Activated naive CD8-positive, alpha-beta T cell treated with anti-CD3 and anti-CD28 coated beads for 36 hours (primary cell): ENCODE data around the gene EPC1. TPM values are rescaled to one million over a fixed set of nuclear protein-coding genes. Genes with fewer than 3 reads are reported as not detected.

ENCODE experiments used
- DNase-seq: peaks from one replicate; pipeline ENCODE4 v3.0.0; 2021
- H3K27ac Mint-ChIP-seq: one replicate; pipeline ENCODE4 v1.8.0; 2022; ENCODE audit warnings: mild to moderate bottlenecking, moderate library complexity, mixed read lengths
- H3K27me3 Mint-ChIP-seq: one replicate; pipeline ENCODE4 v1.8.0; 2022; ENCODE audit warnings: mild to moderate bottlenecking, mixed read lengths
- H3K36me3 Mint-ChIP-seq: one replicate; pipeline ENCODE4 v1.8.0; 2021; ENCODE audit warnings: mild to moderate bottlenecking, mixed read lengths
- H3K4me1 Mint-ChIP-seq: one replicate; pipeline ENCODE4 v1.8.0; 2021; ENCODE audit warnings: mixed read lengths
- H3K4me3 Mint-ChIP-seq: one replicate; pipeline ENCODE4 v1.8.0; 2022; ENCODE audit warnings: mild to moderate bottlenecking, moderate library complexity, mixed read lengths
- H3K9me3 Mint-ChIP-seq: one replicate; pipeline ENCODE4 v1.8.0; 2022; ENCODE audit warnings: mixed read lengths
- total RNA-seq, 2 experiments: library from RNA; stranded (reverse); gene quantifications; one replicate each; pipeline ENCODE4 v1.2.3, GENCODE V29; 2021

EPC1 gene
- total RNA-seq, 2 experiments from 2014 or later = 32.1 to 33.1 TPM

DNA sequence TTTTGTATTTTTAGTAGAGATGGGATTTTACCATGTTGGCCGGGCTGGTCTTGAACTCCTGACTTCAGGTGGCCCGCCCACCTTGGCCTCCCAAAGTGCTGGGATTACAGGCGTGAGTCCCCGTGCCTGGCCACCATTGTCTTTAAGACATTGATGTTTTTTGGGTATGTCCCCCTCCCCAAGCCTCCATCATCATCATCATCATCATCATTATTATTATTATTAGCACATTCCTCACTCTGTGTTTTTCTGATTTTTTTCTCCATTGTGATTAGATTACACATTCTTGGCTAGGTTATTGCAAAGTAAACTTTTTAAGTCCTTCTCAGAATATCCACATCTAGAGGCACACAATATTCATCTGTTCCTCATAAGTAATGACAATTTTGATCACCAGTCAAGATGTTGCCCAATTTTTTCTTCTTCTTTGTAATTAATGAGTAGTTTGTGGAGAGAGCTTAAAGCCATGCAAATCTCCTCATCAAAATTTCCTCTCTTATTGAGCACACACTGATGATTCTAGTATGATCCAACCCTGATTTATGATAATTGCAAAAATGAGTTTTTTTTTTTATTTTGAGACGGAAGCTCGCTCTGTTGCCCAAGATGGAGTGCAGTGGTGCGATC is 47.5 kb downstream of the EPC1 start:
- DNase-seq = no peak
- Mint-ChIP-seq H3K27ac (peak overlapping the region; percentile 71), H3K36me3 (peaks cover 39% of the 10 kb centered on the region), H3K27me3 (no peaks in the 10 kb centered on the region), H3K4me1 (peaks cover 52% of the 10 kb centered on the region), H3K9me3 (no peaks in the 10 kb centered on the region), H3K4me3 (no peak overlapping the region)

DNA sequence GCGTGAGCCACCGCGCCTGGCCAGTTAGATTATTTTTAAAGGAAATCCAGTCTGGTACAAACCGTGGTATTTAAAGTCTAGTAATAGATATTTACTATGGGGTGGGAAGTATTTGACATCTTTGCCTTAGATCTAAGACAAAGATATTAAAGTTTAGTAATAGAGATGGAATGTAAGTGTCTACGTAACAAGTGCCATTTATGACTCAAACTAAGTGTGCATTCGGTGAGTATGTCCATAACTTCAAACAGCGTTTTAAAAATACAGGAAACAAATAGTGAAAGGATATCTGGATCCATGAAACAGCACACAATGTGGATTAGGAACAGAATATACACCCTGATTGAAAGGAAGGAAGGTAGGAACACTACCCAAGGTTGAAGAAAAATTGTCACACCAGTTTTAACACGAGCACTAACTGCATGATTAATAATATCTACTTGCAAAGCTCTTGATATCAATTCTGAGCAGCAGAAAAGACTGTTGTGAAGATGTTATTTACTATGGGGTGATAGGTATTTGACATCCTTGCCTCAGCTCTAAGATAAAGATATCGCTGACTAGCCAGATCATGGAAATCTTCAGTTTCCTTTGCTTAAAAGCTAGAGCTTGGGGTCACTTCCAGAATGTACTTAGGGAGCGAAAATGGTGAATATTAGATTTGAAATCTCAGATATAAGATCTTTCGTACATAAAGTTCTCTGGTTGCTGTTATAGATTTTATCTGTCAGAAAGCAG is 48.7 kb downstream of the EPC1 start:
- Mint-ChIP-seq H3K9me3 (no peaks in the 10 kb centered on the region), H3K27me3 (no peaks in the 10 kb centered on the region), H3K4me3 (no peak overlapping the region), H3K36me3 (peaks cover 31% of the 10 kb centered on the region), H3K4me1 (peaks cover 45% of the 10 kb centered on the region), H3K27ac (peak overlapping the region; percentile 63)
- DNase-seq = no peak

GRCh38 chr10:32295027-32295426 is 51.9 kb downstream of the EPC1 start:
- DNase-seq = no peak
- Mint-ChIP-seq H3K9me3 (no peaks in the 10 kb centered on the region), H3K27ac (peak overlapping the region; percentile 20), H3K36me3 (peaks cover 18% of the 10 kb centered on the region), H3K27me3 (no peaks in the 10 kb centered on the region), H3K4me3 (no peak overlapping the region), H3K4me1 (peaks cover 34% of the 10 kb centered on the region)

DNA sequence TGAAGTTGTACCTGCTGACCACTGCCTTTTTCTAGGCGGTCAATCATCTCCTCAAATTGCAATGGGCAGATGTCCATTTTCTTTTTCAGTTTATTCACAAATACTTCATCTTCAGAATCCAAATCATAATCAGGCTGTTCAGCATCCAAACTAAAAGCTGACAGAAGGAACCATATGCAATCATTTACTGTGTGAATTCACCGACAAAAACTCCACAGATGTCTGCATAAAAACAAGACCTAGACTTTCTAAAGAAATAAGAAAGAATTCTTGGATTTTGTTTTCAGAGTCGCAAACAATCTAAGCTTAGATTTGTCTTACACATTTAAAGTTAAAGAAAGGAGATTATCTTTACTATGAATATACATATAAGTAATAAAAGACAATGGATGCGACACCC is 53.4 kb downstream of the EPC1 start:
- Mint-ChIP-seq H3K4me1 (peaks cover 24% of the 10 kb centered on the region), H3K27ac (no peak overlapping the region), H3K36me3 (peaks cover 20% of the 10 kb centered on the region), H3K27me3 (no peaks in the 10 kb centered on the region), H3K9me3 (no peaks in the 10 kb centered on the region), H3K4me3 (no peak overlapping the region)
- no peak for DNase-seq

DNA sequence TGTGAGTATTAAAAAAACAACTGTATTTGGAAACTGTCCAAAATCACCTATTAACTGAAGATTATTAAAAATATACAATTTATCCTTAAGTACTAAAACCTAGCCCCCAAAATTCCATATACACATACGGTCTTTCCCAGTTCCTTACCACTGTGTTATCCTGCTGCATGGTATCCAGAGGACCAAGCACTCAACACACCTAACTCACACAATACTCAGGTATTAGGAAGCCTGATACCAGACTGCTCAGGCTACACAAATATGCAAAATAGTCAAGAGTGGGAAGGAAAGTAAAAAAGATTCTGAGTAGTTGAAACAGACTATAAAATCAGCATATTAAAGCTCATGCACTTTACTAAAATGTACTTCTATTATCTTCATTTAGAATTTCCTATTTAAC is 67.2 kb downstream of the EPC1 start:
- H3K27ac Mint-ChIP-seq = no peak overlapping the region
- no peak for DNase-seq

DNA sequence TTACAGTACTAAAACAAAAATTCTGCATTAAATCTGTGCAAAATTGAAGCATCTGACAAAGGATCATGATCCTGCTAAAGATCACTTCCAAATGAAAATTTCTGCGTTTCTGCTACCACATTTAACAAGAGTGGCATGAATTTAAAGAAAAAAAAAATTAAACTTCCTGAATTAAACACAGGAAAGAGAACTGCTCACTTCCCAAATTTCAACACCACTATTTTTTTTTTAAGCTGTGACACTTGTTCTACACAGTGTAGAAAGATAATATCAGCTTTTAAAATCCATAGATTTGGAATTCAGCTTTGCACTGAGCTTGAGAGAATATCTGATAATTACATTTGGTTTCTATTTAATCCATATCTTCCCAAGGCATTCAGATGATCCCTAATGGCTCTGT is 73.6 kb downstream of the EPC1 start:
- H3K9me3 Mint-ChIP-seq = no peaks in the 10 kb centered on the region
- no peak for DNase-seq
- no peak overlapping the region for H3K4me3 Mint-ChIP-seq
- H3K27ac Mint-ChIP-seq = no peak overlapping the region
- no peaks in the 10 kb centered on the region for H3K27me3 Mint-ChIP-seq
- H3K4me1 Mint-ChIP-seq = peaks cover 10% of the 10 kb centered on the region
- peaks cover 17% of the 10 kb centered on the region for H3K36me3 Mint-ChIP-seq

More for the DNA sequence above, 67.2 kb downstream of the EPC1 start:
- no peaks in the 10 kb centered on the region for H3K9me3 Mint-ChIP-seq
- peaks cover 3% of the 10 kb centered on the region for H3K4me1 Mint-ChIP-seq
- H3K27me3 Mint-ChIP-seq = no peaks in the 10 kb centered on the region
- no peak overlapping the region for H3K4me3 Mint-ChIP-seq
- H3K36me3 Mint-ChIP-seq = peaks cover 16% of the 10 kb centered on the region

GRCh38 chr10:32271617-32272016 is 75.3 kb downstream of the EPC1 start:
- H3K9me3 Mint-ChIP-seq = no peaks in the 10 kb centered on the region
- DNase-seq = no peak
- H3K36me3 Mint-ChIP-seq = peaks cover 24% of the 10 kb centered on the region
- no peak overlapping the region for H3K27ac Mint-ChIP-seq
- peaks cover 19% of the 10 kb centered on the region for H3K4me1 Mint-ChIP-seq
- H3K4me3 Mint-ChIP-seq = no peak overlapping the region
- no peaks in the 10 kb centered on the region for H3K27me3 Mint-ChIP-seq

GRCh38 chr10:32269343-32270100 is 77.4 kb downstream of the EPC1 start:
- H3K27me3 Mint-ChIP-seq = no peaks in the 10 kb centered on the region
- no peak for DNase-seq
- peaks cover 25% of the 10 kb centered on the region for H3K36me3 Mint-ChIP-seq
- H3K4me3 Mint-ChIP-seq = no peak overlapping the region
- H3K27ac Mint-ChIP-seq = peak overlapping the region; percentile 69
- no peaks in the 10 kb centered on the region for H3K9me3 Mint-ChIP-seq
- H3K4me1 Mint-ChIP-seq = peaks cover 19% of the 10 kb centered on the region

- DNase-seq = no peak
- no peaks in the 10 kb centered on the region for H3K27me3 Mint-ChIP-seq
- peaks cover 19% of the 10 kb centered on the region for H3K4me1 Mint-ChIP-seq
- no peak overlapping the region for H3K4me3 Mint-ChIP-seq
- H3K9me3 Mint-ChIP-seq = no peaks in the 10 kb centered on the region
- peak overlapping the region; percentile 5 for H3K27ac Mint-ChIP-seq
- peaks cover 25% of the 10 kb centered on the region for H3K36me3 Mint-ChIP-seq
These were observed 78.2 kb downstream of the EPC1 start for GRCh38 chr10:32268788-32269187.

GRCh38 chr10:32266979-32267378 is 80.0 kb downstream of the EPC1 start:
- no peaks in the 10 kb centered on the region for H3K27me3 Mint-ChIP-seq
- peaks cover 23% of the 10 kb centered on the region for H3K36me3 Mint-ChIP-seq
- H3K27ac Mint-ChIP-seq = peak overlapping the region; percentile 43
- DNase-seq = no peak
- H3K9me3 Mint-ChIP-seq = no peaks in the 10 kb centered on the region
- H3K4me1 Mint-ChIP-seq = peaks cover 27% of the 10 kb centered on the region
- H3K4me3 Mint-ChIP-seq = no peak overlapping the region

DNA sequence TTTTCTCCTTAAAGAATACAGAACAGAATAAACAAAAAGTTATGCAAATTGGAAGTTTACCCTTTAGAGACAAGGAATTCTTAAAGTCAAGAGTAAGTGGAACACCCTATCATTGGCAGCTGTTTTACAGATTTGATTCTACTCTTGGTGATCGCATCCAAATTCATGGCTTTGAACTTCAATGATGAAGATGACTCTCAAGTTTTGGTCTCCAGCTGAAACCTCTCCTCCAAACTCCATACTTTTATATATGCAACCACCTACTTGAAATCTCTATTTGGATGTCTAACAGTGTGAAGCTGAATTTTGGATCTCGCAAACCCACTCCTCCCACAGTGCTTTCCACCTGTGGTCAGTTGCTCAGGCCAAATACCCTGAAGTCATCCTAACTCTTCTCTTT is 80.4 kb downstream of the EPC1 start:
- no peak for DNase-seq
- peaks cover 27% of the 10 kb centered on the region for H3K4me1 Mint-ChIP-seq
- H3K9me3 Mint-ChIP-seq = no peaks in the 10 kb centered on the region
- H3K4me3 Mint-ChIP-seq = no peak overlapping the region
- no peak overlapping the region for H3K27ac Mint-ChIP-seq
- peaks cover 23% of the 10 kb centered on the region for H3K36me3 Mint-ChIP-seq
- no peaks in the 10 kb centered on the region for H3K27me3 Mint-ChIP-seq

- no peak overlapping the region for H3K27ac Mint-ChIP-seq
These were observed 81.2 kb downstream of the EPC1 start for GRCh38 chr10:32265756-32266155.

GRCh38 chr10:32263300-32263699 is 83.7 kb downstream of the EPC1 start:
- H3K4me1 Mint-ChIP-seq = peaks cover 17% of the 10 kb centered on the region
- H3K4me3 Mint-ChIP-seq = no peak overlapping the region
- no peak overlapping the region for H3K27ac Mint-ChIP-seq
- H3K9me3 Mint-ChIP-seq = no peaks in the 10 kb centered on the region
- DNase-seq = no peak
- H3K27me3 Mint-ChIP-seq = no peaks in the 10 kb centered on the region
- H3K36me3 Mint-ChIP-seq = peaks cover 14% of the 10 kb centered on the region

More at GRCh38 chr10:32265756-32266155, 81.2 kb downstream of the EPC1 start:
- no peaks in the 10 kb centered on the region for H3K27me3 Mint-ChIP-seq
- H3K4me1 Mint-ChIP-seq = peaks cover 27% of the 10 kb centered on the region
- H3K36me3 Mint-ChIP-seq = peaks cover 20% of the 10 kb centered on the region
- no peak overlapping the region for H3K4me3 Mint-ChIP-seq
- DNase-seq = no peak
- H3K9me3 Mint-ChIP-seq = no peaks in the 10 kb centered on the region

DNA sequence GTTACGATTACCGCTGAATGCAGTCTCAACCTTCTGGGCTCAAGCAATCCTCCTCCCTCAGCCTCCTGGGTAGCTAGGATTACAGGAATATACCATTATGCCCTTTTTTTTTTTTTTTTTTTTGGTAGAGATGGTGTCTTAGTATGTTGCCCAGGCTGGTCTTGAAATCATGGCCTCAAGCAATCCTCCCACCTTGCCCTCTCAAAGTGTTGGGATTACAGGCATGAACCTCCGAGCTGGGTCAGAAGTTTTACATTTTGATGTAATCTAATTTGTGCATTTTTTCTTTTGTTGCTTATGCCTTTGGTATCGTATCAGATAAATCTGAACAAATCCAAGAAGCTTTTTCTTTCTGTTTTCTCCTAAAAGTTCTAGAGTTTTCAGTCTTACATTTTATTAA is 87.4 kb downstream of the EPC1 start:
- Mint-ChIP-seq H3K36me3 (no peaks in the 10 kb centered on the region), H3K4me1 (peaks cover 11% of the 10 kb centered on the region), H3K27ac (no peak overlapping the region)

DNA sequence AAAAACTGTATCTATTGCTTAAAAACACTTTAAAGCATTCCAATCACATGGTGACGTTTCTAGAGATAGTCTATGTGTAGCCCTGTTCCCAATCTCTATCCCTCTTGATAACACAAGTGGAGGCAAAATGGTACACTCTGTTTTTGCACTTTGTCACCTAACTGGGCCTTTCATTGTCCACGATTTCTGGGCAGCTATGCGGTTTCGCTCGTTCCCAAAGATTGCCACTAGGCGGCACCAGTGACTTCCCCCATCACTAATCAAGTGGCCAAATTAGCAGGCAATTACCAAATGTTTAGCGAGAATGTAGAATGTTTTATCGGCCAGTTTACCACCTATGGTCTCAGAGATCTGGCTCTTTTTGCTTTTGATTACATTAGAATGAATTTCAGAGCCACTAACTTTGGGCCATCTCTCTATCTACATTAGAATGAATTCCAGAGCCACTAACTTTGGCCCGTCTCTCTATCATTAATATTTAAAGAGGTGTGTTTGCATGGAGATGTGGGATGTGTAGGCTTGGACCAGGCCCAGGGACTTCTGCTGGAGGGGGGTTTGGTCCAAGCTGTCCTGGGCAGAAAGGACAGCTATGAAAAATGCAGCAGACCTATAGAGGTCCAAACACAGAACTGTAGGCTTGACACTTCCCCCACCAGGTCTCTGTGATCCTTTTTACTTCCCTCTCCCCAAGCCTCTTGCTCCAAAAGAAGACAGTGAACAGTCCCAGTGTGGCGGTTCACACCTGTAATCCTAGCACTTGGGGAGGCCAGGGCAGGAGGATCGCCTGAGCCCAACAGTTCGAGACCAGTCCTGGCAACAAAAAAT is 90.1 kb downstream of the EPC1 start:
- H3K4me1 Mint-ChIP-seq = peaks cover 3% of the 10 kb centered on the region

More for the DNA sequence above, 87.4 kb downstream of the EPC1 start:
- no peak for DNase-seq
- no peaks in the 10 kb centered on the region for H3K9me3 Mint-ChIP-seq
- no peak overlapping the region for H3K4me3 Mint-ChIP-seq
- H3K27me3 Mint-ChIP-seq = no peaks in the 10 kb centered on the region

More for the DNA sequence above, 90.1 kb downstream of the EPC1 start:
- Mint-ChIP-seq H3K9me3 (no peaks in the 10 kb centered on the region), H3K27me3 (no peaks in the 10 kb centered on the region), H3K36me3 (no peaks in the 10 kb centered on the region), H3K4me3 (no peak overlapping the region), H3K27ac (no peak overlapping the region)
- peak; percentile 63 for DNase-seq
